HepG2 (cell line): Measurements from ENCODE around the gene MAPK13. TPM values are rescaled to one million over a fixed set of nuclear protein-coding genes. Genes with fewer than 3 reads are reported as not detected.
A peak's percentile ranks its signal among the peaks of the same experiment; 100 is the strongest.

ENCODE experiments used
- BRCA1 ChIP-seq: sonication (generic); formaldehyde crosslinking; IDR thresholded peaks from 2 replicates; pipeline ENCODE4 v1.4.0; 2020; ENCODE audit warnings: missing genetic modification reagents
- BRD4 ChIP-seq: sonication (generic); formaldehyde crosslinking; IDR thresholded peaks from 2 replicates; pipeline ENCODE4 v1.4.0; 2020; ENCODE audit warnings: missing genetic modification reagents
- CEBPB ChIP-seq: IDR thresholded peaks from 2 replicates; pipeline ENCODE4 v1.6.1; 2011; ENCODE audit warnings: low read depth, low read length, improper control_type of control experiment, borderline replicate concordance
- CENPT ChIP-seq: sonication (generic); formaldehyde crosslinking; IDR thresholded peaks from 2 replicates; pipeline ENCODE4 v1.8.0; 2022; ENCODE audit warnings: low read depth, mild to moderate bottlenecking, moderate library complexity, missing genetic modification reagents
- JARID2 ChIP-seq: sonication (generic); formaldehyde crosslinking; IDR thresholded peaks from 2 replicates; pipeline ENCODE4 v1.8.1; 2023; ENCODE audit warnings: missing genetic modification reagents, inconsistent platforms; ENCODE audit not compliant: insufficient replicate concordance
- JUNB ChIP-seq: sonication (generic); formaldehyde crosslinking; IDR thresholded peaks from 2 replicates; pipeline ENCODE4 v1.8.0; 2022; ENCODE audit warnings: missing genetic modification reagents, mild to moderate bottlenecking, borderline replicate concordance
- MED13 ChIP-seq: sonication (generic); formaldehyde crosslinking; IDR thresholded peaks from 2 replicates; pipeline ENCODE4 v1.5.0; 2020; ENCODE audit warnings: missing genetic modification reagents
- MIER2 ChIP-seq: IDR thresholded peaks from 2 replicates; pipeline ENCODE4 v1.6.1; 2016; ENCODE audit warnings: missing biosample characterization, missing genetic modification reagents
- NR2F2 ChIP-seq: IDR thresholded peaks from 2 replicates; pipeline ENCODE4 v1.6.1; 2012; ENCODE audit warnings: low read depth, inconsistent platforms, borderline replicate concordance
- PHB2 ChIP-seq: fragments of 450-650 bp; IDR thresholded peaks from 2 replicates; pipeline ENCODE4 v1.6.1; 2018; ENCODE audit not compliant: partially characterized antibody
- POGZ ChIP-seq: sonication (generic); formaldehyde crosslinking; IDR thresholded peaks from 2 replicates; pipeline ENCODE4 v1.4.0; 2020; ENCODE audit warnings: mild to moderate bottlenecking, missing genetic modification reagents
- SRSF9 ChIP-seq: fragments of 200-400 bp; formaldehyde crosslinking; IDR thresholded peaks from 2 replicates; pipeline ENCODE4 v1.6.1; 2018; ENCODE audit warnings: borderline replicate concordance, mild to moderate bottlenecking, low read depth, low read length; ENCODE audit not compliant: insufficient read depth, poor library complexity, severe bottlenecking
- TBX3 ChIP-seq: fragments of 450-650 bp; IDR thresholded peaks from 2 replicates; pipeline ENCODE4 v1.6.1; 2017; ENCODE audit warnings: antibody characterized with exemption, mild to moderate bottlenecking, inconsistent platforms, borderline replicate concordance
- TP53 ChIP-seq: sonication (generic); formaldehyde crosslinking; conservative IDR thresholded peaks from 2 replicates; pipeline ENCODE4 v1.4.0; 2020; ENCODE audit warnings: missing genetic modification reagents
- ZBTB1 ChIP-seq: sonication (generic); formaldehyde crosslinking; IDR thresholded peaks from 2 replicates; pipeline ENCODE4 v1.4.0; 2020; ENCODE audit warnings: missing genetic modification reagents, borderline replicate concordance
- ZBTB42 ChIP-seq: sonication (generic); formaldehyde crosslinking; IDR thresholded peaks from 2 replicates; pipeline ENCODE4 v1.5.0; 2020; ENCODE audit warnings: mild to moderate bottlenecking, missing genetic modification reagents
- ZNF619 ChIP-seq: sonication (generic); formaldehyde crosslinking; IDR thresholded peaks from 2 replicates; pipeline ENCODE4 v1.4.0; 2020; ENCODE audit warnings: mild to moderate bottlenecking, missing genetic modification reagents
- ZNF670 ChIP-seq: sonication (generic); formaldehyde crosslinking; IDR thresholded peaks from 2 replicates; pipeline ENCODE4 v1.8.0; 2022; ENCODE audit warnings: mild to moderate bottlenecking, missing genetic modification reagents, borderline replicate concordance
- ZNF788 ChIP-seq: sonication (generic); formaldehyde crosslinking; IDR thresholded peaks from 2 replicates; pipeline ENCODE4 v1.5.0; 2020; ENCODE audit warnings: mild to moderate bottlenecking, missing genetic modification reagents, borderline replicate concordance
- polyA plus RNA-seq, 8 experiments: library from polyadenylated mRNA; depleted of rRNA in 3 of 8; stranded (reverse) in 7 of 8; unstranded in 1 of 8; fragments of >200 nt; fragmentation: Illumina TruSeq in 4 of 8; extraction: Trizol in 4 of 8; gene quantifications; 2 replicates each; pipeline versions ENCODE4 v1.2.1 to v1.2.3, GENCODE V29; 2011 to 2016; ENCODE audit warnings: low read depth in 4 of 8, missing spikeins in 1 of 8, mixed read lengths in 1 of 8; ENCODE audit not compliant: insufficient read depth in 1 of 8
- total RNA-seq, 5 experiments: library from RNA; depleted of rRNA; stranded (reverse); fragments of >200 nt; fragmentation: Illumina TruSeq; extraction: Trizol; gene quantifications; 2 replicates each; pipeline ENCODE4 v1.2.3, GENCODE V29; 2016; ENCODE audit warnings: low read depth in 1 of 5
- TF ChIP-seq, protein P1 (sequence below): sonication (generic); formaldehyde crosslinking; IDR thresholded peaks from 2 replicates; pipeline ENCODE4 v1.5.1; 2020; ENCODE audit warnings: missing genetic modification reagents, mild to moderate bottlenecking, borderline replicate concordance
- TF ChIP-seq, protein P2 (sequence below): sonication (generic); formaldehyde crosslinking; IDR thresholded peaks from 2 replicates; pipeline ENCODE4 v1.9.0; 2022; ENCODE audit warnings: missing genetic modification reagents, mild to moderate bottlenecking, borderline replicate concordance
- TF ChIP-seq, protein P3 (sequence below): IDR thresholded peaks from 2 replicates; pipeline ENCODE4 v1.6.1; 2016
- TF ChIP-seq, protein P4 (sequence below): IDR thresholded peaks from 2 replicates; pipeline ENCODE4 v1.6.1; 2012; ENCODE audit warnings: low read length, improper control_type of control experiment

Gene MAPK13
- total and polyA plus RNA-seq, 2 of the 13 experiments (the other 11 are each of a cell fraction or from before 2014, with no cell fraction given): 12.7 to 43.4 TPM

DNA sequence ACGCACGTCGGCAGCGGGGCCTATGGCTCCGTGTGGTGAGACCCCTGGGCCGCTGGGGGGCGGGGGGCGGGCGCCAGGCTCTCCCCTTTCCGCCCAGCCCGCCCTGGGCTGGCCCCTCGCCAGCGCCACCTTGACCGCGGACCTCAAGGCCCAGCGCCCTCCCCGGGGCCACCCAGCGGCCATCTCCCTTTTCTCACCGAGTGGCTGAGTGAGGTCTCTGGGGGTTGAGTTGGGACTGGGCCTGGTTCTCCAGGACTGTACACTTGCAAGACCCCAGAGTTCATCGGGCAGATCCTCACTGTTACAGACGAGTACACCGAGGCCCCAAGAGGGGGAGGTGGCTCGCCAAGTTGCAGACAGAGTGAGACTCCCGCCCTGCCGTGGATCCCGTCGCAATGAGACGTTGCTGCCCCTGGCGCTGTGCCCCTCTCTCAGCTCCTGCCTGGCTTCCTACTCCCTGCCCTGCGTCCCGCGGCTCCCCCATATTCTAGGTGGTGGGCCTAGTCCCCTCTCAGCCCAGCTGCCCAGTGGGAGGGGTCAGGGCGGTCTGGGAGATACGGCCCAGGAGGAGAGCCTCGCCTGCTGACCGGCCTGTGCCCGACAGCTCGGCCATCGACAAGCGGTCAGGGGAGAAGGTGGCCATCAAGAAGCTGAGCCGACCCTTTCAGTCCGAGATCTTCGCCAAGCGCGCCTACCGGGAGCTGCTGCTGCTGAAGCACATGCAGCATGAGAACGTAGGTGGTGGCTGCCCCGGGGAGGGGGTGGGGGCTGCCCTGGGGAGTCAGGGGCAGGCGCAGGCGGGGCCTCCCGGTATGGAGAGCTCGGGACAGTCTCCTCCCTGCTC lies 576 bp downstream of the MAPK13 start (continued):
- TF ChIP-seq POGZ (CRISPR knock-in tag) (peak; percentile 53), PHB2 (no peak), MED13 (CRISPR knock-in tag) (no peak; the same call in 1 of the 2 replicates), ZNF788 (CRISPR knock-in tag) (no peak; the same call in 1 of the 2 replicates), ZNF619 (peak; percentile 80; the same call in 1 of the 2 replicates), CENPT (CRISPR knock-in tag) (0 out of 2 replicates have a peak, but pooled peaks have one; percentile 31), TP53 (CRISPR knock-in tag) (no peak), ZBTB42 (CRISPR knock-in tag) (peak; percentile 65; the same call in 1 of the 2 replicates), BRCA1 (CRISPR knock-in tag) (no peak), ZBTB1 (no peak), BRD4 (peak; percentile 54), JUNB (CRISPR knock-in tag) (no peak), JARID2 (CRISPR knock-in tag) (no peak), TBX3 (no peak), ZNF670 (CRISPR knock-in tag) (peak; percentile 91), CEBPB (no peak), NR2F2 (no peak), SRSF9 (no peak), MIER2 (no peak)
- TF ChIP-seq, protein P1, sequence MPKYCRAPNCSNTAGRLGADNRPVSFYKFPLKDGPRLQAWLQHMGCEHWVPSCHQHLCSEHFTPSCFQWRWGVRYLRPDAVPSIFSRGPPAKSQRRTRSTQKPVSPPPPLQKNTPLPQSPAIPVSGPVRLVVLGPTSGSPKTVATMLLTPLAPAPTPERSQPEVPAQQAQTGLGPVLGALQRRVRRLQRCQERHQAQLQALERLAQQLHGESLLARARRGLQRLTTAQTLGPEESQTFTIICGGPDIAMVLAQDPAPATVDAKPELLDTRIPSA (CRISPR knock-in tag): no peak
- TF ChIP-seq, protein P2, sequence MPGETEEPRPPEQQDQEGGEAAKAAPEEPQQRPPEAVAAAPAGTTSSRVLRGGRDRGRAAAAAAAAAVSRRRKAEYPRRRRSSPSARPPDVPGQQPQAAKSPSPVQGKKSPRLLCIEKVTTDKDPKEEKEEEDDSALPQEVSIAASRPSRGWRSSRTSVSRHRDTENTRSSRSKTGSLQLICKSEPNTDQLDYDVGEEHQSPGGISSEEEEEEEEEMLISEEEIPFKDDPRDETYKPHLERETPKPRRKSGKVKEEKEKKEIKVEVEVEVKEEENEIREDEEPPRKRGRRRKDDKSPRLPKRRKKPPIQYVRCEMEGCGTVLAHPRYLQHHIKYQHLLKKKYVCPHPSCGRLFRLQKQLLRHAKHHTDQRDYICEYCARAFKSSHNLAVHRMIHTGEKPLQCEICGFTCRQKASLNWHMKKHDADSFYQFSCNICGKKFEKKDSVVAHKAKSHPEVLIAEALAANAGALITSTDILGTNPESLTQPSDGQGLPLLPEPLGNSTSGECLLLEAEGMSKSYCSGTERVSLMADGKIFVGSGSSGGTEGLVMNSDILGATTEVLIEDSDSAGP (CRISPR knock-in tag): peak; percentile 92
- TF ChIP-seq, protein P3, sequence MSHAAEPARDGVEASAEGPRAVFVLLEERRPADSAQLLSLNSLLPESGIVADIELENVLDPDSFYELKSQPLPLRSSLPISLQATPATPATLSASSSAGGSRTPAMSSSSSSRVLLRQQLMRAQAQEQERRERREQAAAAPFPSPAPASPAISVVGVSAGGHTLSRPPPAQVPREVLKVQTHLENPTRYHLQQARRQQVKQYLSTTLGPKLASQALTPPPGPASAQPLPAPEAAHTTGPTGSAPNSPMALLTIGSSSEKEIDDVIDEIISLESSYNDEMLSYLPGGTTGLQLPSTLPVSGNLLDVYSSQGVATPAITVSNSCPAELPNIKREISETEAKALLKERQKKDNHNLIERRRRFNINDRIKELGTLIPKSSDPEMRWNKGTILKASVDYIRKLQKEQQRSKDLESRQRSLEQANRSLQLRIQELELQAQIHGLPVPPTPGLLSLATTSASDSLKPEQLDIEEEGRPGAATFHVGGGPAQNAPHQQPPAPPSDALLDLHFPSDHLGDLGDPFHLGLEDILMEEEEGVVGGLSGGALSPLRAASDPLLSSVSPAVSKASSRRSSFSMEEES (CRISPR knock-in tag): no peak; the same call in 1 of the 2 replicates
- TF ChIP-seq, protein P4, sequence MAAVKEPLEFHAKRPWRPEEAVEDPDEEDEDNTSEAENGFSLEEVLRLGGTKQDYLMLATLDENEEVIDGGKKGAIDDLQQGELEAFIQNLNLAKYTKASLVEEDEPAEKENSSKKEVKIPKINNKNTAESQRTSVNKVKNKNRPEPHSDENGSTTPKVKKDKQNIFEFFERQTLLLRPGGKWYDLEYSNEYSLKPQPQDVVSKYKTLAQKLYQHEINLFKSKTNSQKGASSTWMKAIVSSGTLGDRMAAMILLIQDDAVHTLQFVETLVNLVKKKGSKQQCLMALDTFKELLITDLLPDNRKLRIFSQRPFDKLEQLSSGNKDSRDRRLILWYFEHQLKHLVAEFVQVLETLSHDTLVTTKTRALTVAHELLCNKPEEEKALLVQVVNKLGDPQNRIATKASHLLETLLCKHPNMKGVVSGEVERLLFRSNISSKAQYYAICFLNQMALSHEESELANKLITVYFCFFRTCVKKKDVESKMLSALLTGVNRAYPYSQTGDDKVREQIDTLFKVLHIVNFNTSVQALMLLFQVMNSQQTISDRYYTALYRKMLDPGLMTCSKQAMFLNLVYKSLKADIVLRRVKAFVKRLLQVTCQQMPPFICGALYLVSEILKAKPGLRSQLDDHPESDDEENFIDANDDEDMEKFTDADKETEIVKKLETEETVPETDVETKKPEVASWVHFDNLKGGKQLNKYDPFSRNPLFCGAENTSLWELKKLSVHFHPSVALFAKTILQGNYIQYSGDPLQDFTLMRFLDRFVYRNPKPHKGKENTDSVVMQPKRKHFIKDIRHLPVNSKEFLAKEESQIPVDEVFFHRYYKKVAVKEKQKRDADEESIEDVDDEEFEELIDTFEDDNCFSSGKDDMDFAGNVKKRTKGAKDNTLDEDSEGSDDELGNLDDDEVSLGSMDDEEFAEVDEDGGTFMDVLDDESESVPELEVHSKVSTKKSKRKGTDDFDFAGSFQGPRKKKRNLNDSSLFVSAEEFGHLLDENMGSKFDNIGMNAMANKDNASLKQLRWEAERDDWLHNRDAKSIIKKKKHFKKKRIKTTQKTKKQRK: no peak
